ENCODE measurements around the gene ZNF79. TPM values are rescaled to one million over a fixed set of nuclear protein-coding genes. Genes with fewer than 3 reads are reported as not detected.

The ZNF79 gene
- total RNA-seq, 4 donors from 2014 or later: 4.8 to 10.7 (median 8.1) TPM

- no peak for DNase-seq (ENCODE audit: low spot score in 2 of 2)
- TF ChIP-seq POLR2A (IDR thresholded peaks at IDR 0.05): no peak
- TF ChIP-seq POLR2AphosphoS5 (IDR thresholded peaks at IDR 0.05): no peak
- no peak for TF ChIP-seq CTCF (IDR thresholded peaks at IDR 0.05)
- TF ChIP-seq EP300 (IDR thresholded peaks at IDR 0.05): no peak
- Histone ChIP-seq H3K9me3 (no peaks in the 10 kb centered on the region), H3K4me3 (no peak overlapping the region), H3K36me3 (peaks cover 81% of the 10 kb centered on the region), H3K4me1 (no peaks in the 10 kb centered on the region), H3K27me3 (no peaks in the 10 kb centered on the region), H3K27ac (no peak overlapping the region)
- 93% methylated on average over 9 of the region's 9 CpGs for WGBS
These were observed 58.5 kb downstream of the ZNF79 start for GRCh38 chr9:127482662-127483061.

- TF ChIP-seq CTCF (IDR thresholded peaks at IDR 0.05) (no peak), POLR2A (IDR thresholded peaks at IDR 0.05) (no peak), POLR2AphosphoS5 (IDR thresholded peaks at IDR 0.05) (no peak)
- Histone ChIP-seq H3K27me3 (no peaks in the 10 kb centered on the region), H3K4me3 (no peak overlapping the region), H3K4me1 (no peaks in the 10 kb centered on the region), H3K9me3 (no peaks in the 10 kb centered on the region), H3K27ac (peak overlapping the region; percentile 31), H3K36me3 (peaks cover 83% of the 10 kb centered on the region)
- 87% methylated on average over 11 of the region's 11 CpGs for WGBS
- DNase-seq (ENCODE audit: low spot score in 2 of 2): no peak
These were observed 61.8 kb downstream of the ZNF79 start for GRCh38 chr9:127485995-127486394.

- Histone ChIP-seq H3K9me3 (no peaks in the 10 kb centered on the region), H3K4me3 (no peak overlapping the region), H3K27me3 (no peaks in the 10 kb centered on the region), H3K36me3 (peaks cover 93% of the 10 kb centered on the region), H3K4me1 (no peaks in the 10 kb centered on the region), H3K27ac (no peak overlapping the region)
- 97% methylated on average over 8 of the region's 8 CpGs for WGBS
- TF ChIP-seq EP300 (IDR thresholded peaks at IDR 0.05) (no peak), POLR2A (IDR thresholded peaks at IDR 0.05) (no peak), CTCF (IDR thresholded peaks at IDR 0.05) (no peak), POLR2AphosphoS5 (IDR thresholded peaks at IDR 0.05) (no peak)
- no peak for DNase-seq (ENCODE audit: low spot score in 2 of 2)
These were observed 64.8 kb downstream of the ZNF79 start for GRCh38 chr9:127488946-127489345.

GRCh38 chr9:127489471-127490115 lies 65.4 kb downstream of the ZNF79 start:
- no peak for DNase-seq (ENCODE audit: low spot score in 2 of 2)
- Histone ChIP-seq H3K9me3 (no peaks in the 10 kb centered on the region), H3K4me3 (no peak overlapping the region), H3K4me1 (peaks cover 1% of the 10 kb centered on the region), H3K27ac (no peak overlapping the region), H3K27me3 (no peaks in the 10 kb centered on the region), H3K36me3 (peaks cover 92% of the 10 kb centered on the region)
- WGBS: 91% methylated on average over 12 of the region's 22 CpGs
- no peak for TF ChIP-seq POLR2A (IDR thresholded peaks at IDR 0.05)
- TF ChIP-seq CTCF (IDR thresholded peaks at IDR 0.05): no peak
- TF ChIP-seq EP300 (IDR thresholded peaks at IDR 0.05): no peak
- no peak for TF ChIP-seq POLR2AphosphoS5 (IDR thresholded peaks at IDR 0.05)

- Histone ChIP-seq H3K4me3 (no peak overlapping the region), H3K4me1 (peaks cover 12% of the 10 kb centered on the region), H3K9me3 (no peaks in the 10 kb centered on the region), H3K27me3 (no peaks in the 10 kb centered on the region), H3K36me3 (peaks cover 84% of the 10 kb centered on the region), H3K27ac (no peak overlapping the region)
- 92% methylated on average over 9 of the region's 9 CpGs for WGBS
- no peak for DNase-seq (ENCODE audit: low spot score in 2 of 2)
- no peak for TF ChIP-seq POLR2AphosphoS5 (IDR thresholded peaks at IDR 0.05)
- TF ChIP-seq CTCF (IDR thresholded peaks at IDR 0.05): no peak
- no peak for TF ChIP-seq EP300 (IDR thresholded peaks at IDR 0.05)
- no peak for TF ChIP-seq POLR2A (IDR thresholded peaks at IDR 0.05)
These were observed 66.5 kb downstream of the ZNF79 start for GRCh38 chr9:127490535-127491230.

All from suprapubic skin (tissue), 4 donors.